GM12874 (cell line): ENCODE data around the gene CCDC85C.

ENCODE experiments used
- CTCF ChIP-seq: IDR thresholded peaks from 2 replicates; pipeline ENCODE4 v1.5.1; 2011; ENCODE audit warnings: low read depth, mild to moderate bottlenecking, control low read depth, low read length, moderate library complexity; ENCODE audit not compliant: insufficient read depth

The CCDC85C gene

GRCh38 chr14:99534333-99534732 is 69.7 kb downstream of the CCDC85C start:
- TF ChIP-seq CTCF = no peak

- no peak for TF ChIP-seq CTCF
These were observed 71.7 kb downstream of the CCDC85C start for GRCh38 chr14:99532310-99532709.

GRCh38 chr14:99531251-99532096 is 72.5 kb downstream of the CCDC85C start:
- TF ChIP-seq CTCF = no peak

GRCh38 chr14:99530407-99531155 is 73.4 kb downstream of the CCDC85C start:
- TF ChIP-seq CTCF = no peak

GRCh38 chr14:99529899-99530298 is 74.1 kb downstream of the CCDC85C start:
- TF ChIP-seq CTCF = no peak

GRCh38 chr14:99527427-99528076 is 76.5 kb downstream of the CCDC85C start:
- TF ChIP-seq CTCF = no peak

- no peak for TF ChIP-seq CTCF
These were observed 77.0 kb downstream of the CCDC85C start for GRCh38 chr14:99527026-99527425.
